Liver (tissue), 9 donors: ENCODE results near the gene ALK. TPM values are rescaled to one million over a fixed set of nuclear protein-coding genes. Genes with fewer than 3 reads are reported as not detected.

Experiments
- DNase-seq: peaks from one replicate; pipeline ENCODE4 v3.0.0-alpha.2; 2017; ENCODE audit warnings: low spot score
- H3K27ac ChIP-seq, 2 donors: one replicate each; pipeline ENCODE4 v1.7.0; 2013; ENCODE audit warnings: inconsistent platforms in 2 of 2, low read length in 2 of 2, control low read depth in 1 of 2, low read depth in 1 of 2, mild to moderate bottlenecking in 1 of 2
- H3K27me3 ChIP-seq, 4 donors: one replicate each; pipeline versions ENCODE4 v1.6.1 to v1.7.0; 2013; ENCODE audit warnings: low read length in 3 of 4, inconsistent platforms in 1 of 4, mild to moderate bottlenecking in 1 of 4, moderate library complexity in 1 of 4; ENCODE audit not compliant: control insufficient read depth in 4 of 4, insufficient read depth in 4 of 4
- H3K36me3 ChIP-seq, 4 donors: one replicate each; pipeline versions ENCODE4 v1.6.1 to v1.7.0; 2013; ENCODE audit warnings: low read length in 3 of 4, mild to moderate bottlenecking in 3 of 4, low read depth in 1 of 4, moderate library complexity in 1 of 4; ENCODE audit not compliant: control insufficient read depth in 4 of 4, insufficient read depth in 3 of 4
- H3K4me1 ChIP-seq, 4 donors: one replicate each; pipeline versions ENCODE4 v1.6.1 to v1.7.0; 2013; ENCODE audit warnings: low read length in 3 of 4, mild to moderate bottlenecking in 3 of 4, moderate library complexity in 1 of 4; ENCODE audit not compliant: control insufficient read depth in 4 of 4, insufficient read depth in 4 of 4
- H3K4me3 ChIP-seq, 3 donors: one replicate each; pipeline versions ENCODE4 v1.6.1 to v1.7.0; 2013; ENCODE audit warnings: low read length in 3 of 3, control low read depth in 1 of 3, low read depth in 1 of 3, mild to moderate bottlenecking in 1 of 3
- H3K9ac ChIP-seq, 2 donors: one replicate each; pipeline ENCODE4 v1.7.0; 2013; ENCODE audit warnings: low read length in 2 of 2, mild to moderate bottlenecking in 2 of 2, moderate library complexity in 2 of 2, control low read depth in 1 of 2, low read depth in 1 of 2
- H3K9me3 ChIP-seq, 4 donors: one replicate each; pipeline versions ENCODE4 v1.6.1 to v1.7.0; 2013; ENCODE audit warnings: low read length in 3 of 4; ENCODE audit not compliant: control insufficient read depth in 4 of 4
- ATF3 ChIP-seq: IDR thresholded peaks from 2 replicates; pipeline ENCODE4 v1.6.1; 2016; ENCODE audit warnings: antibody characterized with exemption
- EGR1 ChIP-seq, 2 donors: IDR thresholded peaks; 2 replicates each; pipeline ENCODE4 v1.6.1; 2016 to 2018; ENCODE audit warnings: antibody characterized with exemption in 2 of 2, low read depth in 2 of 2
- FOXA2 ChIP-seq: IDR thresholded peaks from 2 replicates; pipeline ENCODE4 v1.6.1; 2016; ENCODE audit warnings: antibody characterized with exemption
- GABPA ChIP-seq, 2 donors: IDR thresholded peaks in 1 of 2; conservative IDR thresholded peaks in 1 of 2; 2 replicates each; pipeline ENCODE4 v1.6.1; 2016; ENCODE audit warnings: antibody characterized with exemption in 2 of 2, mild to moderate bottlenecking in 1 of 2, moderate library complexity in 1 of 2
- HNF4A ChIP-seq, 2 donors: conservative IDR thresholded peaks; 2 replicates each; pipeline ENCODE4 v1.6.1; 2016; ENCODE audit warnings: antibody characterized with exemption in 2 of 2, mild to moderate bottlenecking in 2 of 2
- HNF4G ChIP-seq: IDR thresholded peaks from 2 replicates; pipeline ENCODE4 v1.6.1; 2016; ENCODE audit warnings: antibody characterized with exemption
- JUND ChIP-seq, 2 donors: IDR thresholded peaks; 2 replicates each; pipeline ENCODE4 v1.6.1; 2016; ENCODE audit warnings: antibody characterized with exemption in 2 of 2
- RAD21 ChIP-seq, 2 donors: IDR thresholded peaks; 2 replicates each; pipeline ENCODE4 v1.6.1; 2016; ENCODE audit warnings: antibody characterized with exemption in 2 of 2, mild to moderate bottlenecking in 2 of 2
- REST ChIP-seq: IDR thresholded peaks from 2 replicates; pipeline ENCODE4 v1.6.1; 2016; ENCODE audit warnings: antibody characterized with exemption, mild to moderate bottlenecking
- SP1 ChIP-seq: IDR thresholded peaks from 2 replicates; pipeline ENCODE4 v1.6.1; 2018; ENCODE audit warnings: antibody characterized with exemption, mild to moderate bottlenecking
- TAF1 ChIP-seq: conservative IDR thresholded peaks from 2 replicates; pipeline ENCODE4 v1.6.1; 2016; ENCODE audit warnings: antibody characterized with exemption, mild to moderate bottlenecking
- YY1 ChIP-seq: IDR thresholded peaks from 2 replicates; pipeline ENCODE4 v1.6.1; 2016; ENCODE audit warnings: antibody characterized with exemption, mild to moderate bottlenecking
- WGBS: extraction: QIAGEN DNeasy Blood & Tissue Kit; methylation state at CpG from one replicate; pipeline ENCODE4 v1.1.7; 2013; 5-methylcytosine and 5-hydroxymethylcytosine counted together
- polyA plus RNA-seq, 2 donors: library from polyadenylated mRNA; stranded (reverse) in 1 of 2; unstranded in 1 of 2; fragments of 200-250 nt in 1 of 2; fragments of >200 nt in 1 of 2; fragmentation: Nextera tagmentation in 1 of 2; extraction: Ambion mirVana in 1 of 2; gene quantifications; one replicate each; pipeline versions ENCODE4 v1.2.1 to v1.2.3, GENCODE V29; 2013 to 2015
- total RNA-seq, 2 donors: library from RNA; depleted of rRNA; stranded (reverse); fragments of >200 nt; gene quantifications; one replicate each; pipeline ENCODE4 v1.2.3, GENCODE V29; 2014
- TF ChIP-seq, protein P1 (sequence below): fragments of 150-350 bp; IDR thresholded peaks from 2 replicates; pipeline ENCODE4 v1.5.1; 2017; ENCODE audit warnings: improper control_type of control experiment, low read depth, low read length; ENCODE audit not compliant: missing input control
- TF ChIP-seq, protein P2 (sequence below): IDR thresholded peaks from 2 replicates; pipeline ENCODE4 v1.6.1; 2016; ENCODE audit warnings: antibody characterized with exemption
- TF ChIP-seq, protein P3 (sequence below): IDR thresholded peaks from 2 replicates; pipeline ENCODE4 v1.6.1; 2016; ENCODE audit warnings: antibody characterized with exemption
- donor health status: healthy.
- donor health status: healthy.
- donor health status: healthy.
- donor health status: healthy.
- donor health status: healthy.

ALK gene
- total and polyA plus RNA-seq, 4 donors, result under 0.01 TPM; not detected in 3

DNA sequence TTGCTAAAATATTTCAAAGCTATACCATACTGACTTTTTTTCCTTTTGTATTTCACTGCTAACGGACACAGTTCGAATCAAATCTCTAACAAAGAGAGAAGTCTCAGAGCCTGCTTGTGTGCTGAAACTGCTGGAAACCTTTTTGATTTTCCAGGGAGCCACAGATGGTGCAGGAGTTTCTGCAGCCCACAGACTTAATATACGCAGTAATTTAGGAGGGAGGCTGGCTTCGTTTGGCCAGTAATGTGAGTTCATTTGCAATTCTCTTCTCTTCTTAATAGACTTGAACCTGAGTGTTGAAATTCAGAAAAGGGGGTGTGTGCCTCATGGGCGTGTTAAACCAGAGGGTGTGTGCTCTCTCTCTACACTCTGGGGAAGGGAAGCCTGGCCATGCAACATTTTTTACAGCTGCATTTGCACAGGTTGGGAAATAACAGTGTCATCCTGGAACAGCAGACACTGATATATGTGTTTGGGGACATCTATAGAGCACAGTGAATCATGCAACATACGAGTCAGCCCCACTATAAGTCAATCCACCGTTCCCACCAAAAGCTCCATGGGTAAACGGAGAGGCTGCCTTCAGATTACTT lies 473.2 kb downstream of the ALK start (continued):
- no peak for TF ChIP-seq REST

GRCh38 chr2:29447513-29447912 lies 473.9 kb downstream of the ALK start:
- no peak overlapping the region for H3K4me3 ChIP-seq
- DNase-seq, result no peak
- no peak overlapping the region for H3K9ac ChIP-seq
- WGBS, result 86% methylated on average over 4 of the region's 4 CpGs
- H3K9me3 ChIP-seq, result no peaks in the 10 kb centered on the region
- H3K36me3 ChIP-seq, result no peaks in the 10 kb centered on the region
- no peaks in the 10 kb centered on the region for H3K4me1 ChIP-seq
- no peaks in the 10 kb centered on the region for H3K27me3 ChIP-seq
- no peak overlapping the region for H3K27ac ChIP-seq
- TF ChIP-seq RAD21 (IDR thresholded peaks at IDR 0.05), result no peak
- TF ChIP-seq, protein P1, sequence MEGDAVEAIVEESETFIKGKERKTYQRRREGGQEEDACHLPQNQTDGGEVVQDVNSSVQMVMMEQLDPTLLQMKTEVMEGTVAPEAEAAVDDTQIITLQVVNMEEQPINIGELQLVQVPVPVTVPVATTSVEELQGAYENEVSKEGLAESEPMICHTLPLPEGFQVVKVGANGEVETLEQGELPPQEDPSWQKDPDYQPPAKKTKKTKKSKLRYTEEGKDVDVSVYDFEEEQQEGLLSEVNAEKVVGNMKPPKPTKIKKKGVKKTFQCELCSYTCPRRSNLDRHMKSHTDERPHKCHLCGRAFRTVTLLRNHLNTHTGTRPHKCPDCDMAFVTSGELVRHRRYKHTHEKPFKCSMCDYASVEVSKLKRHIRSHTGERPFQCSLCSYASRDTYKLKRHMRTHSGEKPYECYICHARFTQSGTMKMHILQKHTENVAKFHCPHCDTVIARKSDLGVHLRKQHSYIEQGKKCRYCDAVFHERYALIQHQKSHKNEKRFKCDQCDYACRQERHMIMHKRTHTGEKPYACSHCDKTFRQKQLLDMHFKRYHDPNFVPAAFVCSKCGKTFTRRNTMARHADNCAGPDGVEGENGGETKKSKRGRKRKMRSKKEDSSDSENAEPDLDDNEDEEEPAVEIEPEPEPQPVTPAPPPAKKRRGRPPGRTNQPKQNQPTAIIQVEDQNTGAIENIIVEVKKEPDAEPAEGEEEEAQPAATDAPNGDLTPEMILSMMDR, result no peak
- no peak for TF ChIP-seq ATF3
- no peak for TF ChIP-seq TAF1
- TF ChIP-seq JUND (IDR thresholded peaks at IDR 0.05), result no peak

DNA sequence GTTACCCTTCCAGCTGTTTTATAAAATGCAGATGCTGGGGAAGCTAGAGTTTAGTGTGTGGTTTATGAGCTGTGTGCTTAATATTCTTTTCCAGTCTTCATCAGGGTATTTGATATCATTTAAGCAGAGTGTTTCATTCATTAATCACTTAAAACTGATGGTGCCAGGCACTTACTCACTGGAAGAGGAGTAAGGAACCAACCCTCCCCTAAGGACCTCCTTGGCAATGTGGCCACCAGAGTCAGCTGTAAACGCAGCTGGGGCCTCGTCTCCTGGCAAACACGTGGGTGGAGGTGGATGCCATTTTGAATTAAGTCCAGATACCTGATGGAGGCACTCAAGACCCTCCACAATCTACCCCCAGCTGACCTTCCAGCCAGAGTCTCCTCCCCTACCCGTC lies 474.5 kb downstream of the ALK start:
- WGBS, result 74% methylated on average over 4 of the region's 4 CpGs
- Histone ChIP-seq H3K27ac (no peak overlapping the region), H3K9ac (no peak overlapping the region), H3K4me3 (no peak overlapping the region), H3K27me3 (no peaks in the 10 kb centered on the region), H3K36me3 (no peaks in the 10 kb centered on the region), H3K9me3 (no peaks in the 10 kb centered on the region), H3K4me1 (no peaks in the 10 kb centered on the region)
- DNase-seq, result no peak
- TF ChIP-seq HNF4G (no peak), HNF4A (conservative IDR thresholded peaks at IDR 0.05) (no peak), ATF3 (no peak), TAF1 (no peak), SP1 (no peak), JUND (IDR thresholded peaks at IDR 0.05) (no peak), YY1 (no peak), EGR1 (IDR thresholded peaks at IDR 0.05; ENCODE audit: low read depth in 2 of 2) (no peak), REST (no peak), GABPA (IDR thresholded peaks at IDR 0.05 in 1 of 2, conservative IDR thresholded peaks at IDR 0.05 in 1 of 2) (no peak), FOXA2 (no peak)
- TF ChIP-seq, protein P2, sequence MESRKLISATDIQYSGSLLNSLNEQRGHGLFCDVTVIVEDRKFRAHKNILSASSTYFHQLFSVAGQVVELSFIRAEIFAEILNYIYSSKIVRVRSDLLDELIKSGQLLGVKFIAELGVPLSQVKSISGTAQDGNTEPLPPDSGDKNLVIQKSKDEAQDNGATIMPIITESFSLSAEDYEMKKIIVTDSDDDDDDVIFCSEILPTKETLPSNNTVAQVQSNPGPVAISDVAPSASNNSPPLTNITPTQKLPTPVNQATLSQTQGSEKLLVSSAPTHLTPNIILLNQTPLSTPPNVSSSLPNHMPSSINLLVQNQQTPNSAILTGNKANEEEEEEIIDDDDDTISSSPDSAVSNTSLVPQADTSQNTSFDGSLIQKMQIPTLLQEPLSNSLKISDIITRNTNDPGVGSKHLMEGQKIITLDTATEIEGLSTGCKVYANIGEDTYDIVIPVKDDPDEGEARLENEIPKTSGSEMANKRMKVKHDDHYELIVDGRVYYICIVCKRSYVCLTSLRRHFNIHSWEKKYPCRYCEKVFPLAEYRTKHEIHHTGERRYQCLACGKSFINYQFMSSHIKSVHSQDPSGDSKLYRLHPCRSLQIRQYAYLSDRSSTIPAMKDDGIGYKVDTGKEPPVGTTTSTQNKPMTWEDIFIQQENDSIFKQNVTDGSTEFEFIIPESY, result no peak
- TF ChIP-seq, protein P3, sequence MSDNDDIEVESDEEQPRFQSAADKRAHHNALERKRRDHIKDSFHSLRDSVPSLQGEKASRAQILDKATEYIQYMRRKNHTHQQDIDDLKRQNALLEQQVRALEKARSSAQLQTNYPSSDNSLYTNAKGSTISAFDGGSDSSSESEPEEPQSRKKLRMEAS, result no peak
- TF ChIP-seq, protein P1, result no peak
